ENCODE measurements around the gene SYAP1.
"Not testable (repeated sequence)": the region's sequence is repeated elsewhere in the genome, so short reads cannot be mapped to it uniquely, and the experiment has no call there.

SYAP1 gene

DNA sequence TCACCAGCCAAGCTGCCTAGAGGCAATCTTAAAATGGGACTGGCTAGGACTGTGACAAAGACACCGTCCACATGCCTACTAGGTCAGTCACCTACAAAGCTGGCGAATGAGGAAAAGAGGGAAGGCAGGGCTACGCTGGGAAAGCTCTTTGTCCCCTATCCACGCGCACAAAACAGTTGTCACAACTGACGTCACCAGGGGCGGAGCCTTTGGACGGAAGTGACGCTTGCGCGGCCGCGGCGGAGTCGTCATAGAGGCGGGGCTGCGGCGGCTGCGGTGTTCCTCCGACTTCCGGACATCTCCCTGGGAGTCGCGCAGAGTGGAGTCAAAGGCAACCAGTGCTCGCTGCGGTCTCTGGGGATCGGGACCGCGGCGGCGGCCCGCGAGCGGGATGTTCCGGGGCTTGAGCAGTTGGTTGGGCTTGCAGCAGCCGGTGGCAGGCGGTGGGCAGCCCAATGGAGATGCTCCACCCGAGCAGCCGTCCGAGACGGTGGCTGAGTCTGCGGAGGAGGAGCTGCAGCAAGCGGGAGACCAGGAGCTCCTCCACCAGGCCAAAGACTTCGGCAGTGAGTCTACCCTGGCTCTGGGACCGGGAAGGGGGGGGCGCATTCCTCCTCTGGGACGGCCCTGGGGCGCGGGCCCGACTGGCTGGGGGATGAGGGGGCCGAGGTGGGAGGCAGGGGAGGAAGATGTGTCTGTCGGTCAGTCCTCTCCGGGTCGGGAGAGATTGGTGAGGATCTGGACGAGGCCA is at the start of gene SYAP1:
Gene SYAP1 (plus strand): TSS at position 279 of the 751 bp plus-strand sequence. CDS start 113 bp downstream, at position 392.
- Histone ChIP-seq H3K27ac (peak within 1 kb of the TSS; percentile 31 to 93 (median 87)), H3K4me3 (peak within 1 kb of the TSS; percentile 53 to 72 (median 62))

GRCh38 chrX:16671005-16671404 is 48.4 kb upstream of the SYAP1 start:
- no peak overlapping the region for H3K4me3 ChIP-seq
- no peak overlapping the region for H3K27ac ChIP-seq

DNA sequence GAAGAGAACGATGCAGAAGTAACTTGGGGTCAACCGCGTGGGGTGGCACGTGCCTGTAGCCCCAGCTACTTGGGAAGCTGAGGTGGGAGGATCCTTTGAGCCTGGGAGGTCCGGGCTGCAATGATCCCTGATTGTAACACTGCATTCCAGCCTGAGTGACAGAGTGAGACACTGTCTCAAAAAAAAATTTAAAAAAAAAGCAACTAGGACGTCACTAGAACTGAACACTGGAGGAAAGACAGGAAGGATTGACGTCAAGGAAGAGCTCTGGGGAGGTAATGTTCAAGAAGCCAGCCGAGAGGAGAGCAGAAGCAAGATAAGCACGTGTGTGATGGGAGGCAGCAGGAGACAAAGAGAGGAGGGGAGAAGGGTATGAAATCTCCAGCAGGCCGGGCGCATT is 40.7 kb upstream of the SYAP1 start:
- no peak overlapping the region for H3K4me3 ChIP-seq
- no peak overlapping the region for H3K27ac ChIP-seq

DNA sequence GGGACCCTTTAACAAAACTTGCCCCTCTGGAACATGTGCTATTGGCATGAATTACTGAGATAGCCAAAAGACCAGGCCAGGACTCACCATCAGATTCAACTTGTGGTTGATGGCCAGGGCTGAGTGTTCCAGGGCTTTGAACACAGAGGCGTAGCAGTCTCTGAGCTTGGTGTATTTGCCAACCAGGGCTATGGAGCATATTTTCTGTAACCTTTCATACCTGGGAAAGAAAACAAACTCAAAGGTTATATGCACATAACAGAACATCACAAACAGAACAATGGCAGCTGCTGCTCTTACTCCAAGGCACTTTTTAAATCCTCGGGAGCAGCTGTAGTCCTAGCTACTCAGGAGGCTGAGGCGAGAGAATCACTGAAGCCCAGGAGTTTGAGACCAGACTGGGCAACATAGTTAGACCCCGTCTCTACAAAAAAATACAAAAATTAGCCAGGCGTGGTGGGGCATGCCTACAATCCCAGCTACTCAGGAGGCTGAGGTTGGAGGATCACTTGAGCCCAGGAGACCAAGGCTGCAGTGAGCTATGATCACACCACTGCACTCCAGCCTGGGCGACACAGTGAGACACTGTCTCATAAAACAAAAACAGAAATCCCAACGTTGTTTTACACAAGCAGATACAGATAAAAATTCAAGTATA is 36.3 kb upstream of the SYAP1 start:
- no peak overlapping the region for H3K4me3 ChIP-seq
- H3K27ac ChIP-seq = no peak overlapping the region

DNA sequence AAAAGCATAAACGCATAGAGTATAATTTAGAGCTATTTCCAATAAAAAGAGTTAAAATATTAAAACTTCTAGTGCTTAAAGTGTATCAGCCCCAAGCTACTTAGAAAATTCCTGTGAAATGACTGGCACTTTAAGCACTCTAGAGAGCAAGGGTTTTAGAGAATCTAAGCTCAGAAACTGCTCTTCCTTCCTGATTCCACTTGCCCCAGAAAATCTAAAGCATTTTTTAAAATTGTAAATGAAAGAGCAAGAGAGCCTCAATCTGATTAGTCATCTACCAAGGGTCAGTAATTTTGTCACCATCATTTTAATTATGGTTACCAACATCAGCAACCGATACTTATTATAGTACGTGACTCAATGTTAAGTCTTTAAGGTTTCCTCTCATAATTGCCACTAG is 31.9 kb upstream of the SYAP1 start:
- H3K4me3 ChIP-seq = no peak overlapping the region

GRCh38 chrX:16695079-16695676 is 24.2 kb upstream of the SYAP1 start:
- no peak overlapping the region for H3K27ac ChIP-seq
- no peak overlapping the region for H3K4me3 ChIP-seq

More for the DNA sequence above, 31.9 kb upstream of the SYAP1 start:
- H3K27ac ChIP-seq = no peak overlapping the region

- Histone ChIP-seq H3K27ac (no peak overlapping the region), H3K4me3 (no peak overlapping the region)
These were observed 22.5 kb upstream of the SYAP1 start for GRCh38 chrX:16696956-16697355.

- Histone ChIP-seq H3K4me3 (no peak overlapping the region), H3K27ac (no peak overlapping the region)
These were observed 20.0 kb upstream of the SYAP1 start for GRCh38 chrX:16699389-16699788.

DNA sequence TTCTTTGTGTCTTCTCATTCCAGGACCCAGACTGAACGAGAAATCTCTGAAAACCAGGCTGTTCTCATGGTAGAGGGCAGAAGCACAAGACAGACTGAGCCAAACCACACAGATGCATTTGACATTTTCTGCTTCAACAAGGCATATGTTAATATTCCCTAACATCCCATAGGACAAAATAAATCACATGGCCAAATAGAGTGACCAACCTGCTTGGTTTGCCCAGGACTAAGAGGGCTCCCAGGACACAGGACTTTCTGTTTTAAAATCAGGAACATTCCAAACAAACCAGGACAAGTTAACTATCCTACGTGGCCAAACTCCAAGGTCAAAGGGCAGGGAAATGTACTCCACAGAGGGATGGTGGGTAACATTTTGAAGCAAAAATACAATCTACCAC is 18.7 kb upstream of the SYAP1 start:
- Histone ChIP-seq H3K4me3 (no peak overlapping the region), H3K27ac (no peak overlapping the region)

GRCh38 chrX:16702700-16703599 is 16.5 kb upstream of the SYAP1 start:
- H3K4me3 ChIP-seq = no peak overlapping the region

DNA sequence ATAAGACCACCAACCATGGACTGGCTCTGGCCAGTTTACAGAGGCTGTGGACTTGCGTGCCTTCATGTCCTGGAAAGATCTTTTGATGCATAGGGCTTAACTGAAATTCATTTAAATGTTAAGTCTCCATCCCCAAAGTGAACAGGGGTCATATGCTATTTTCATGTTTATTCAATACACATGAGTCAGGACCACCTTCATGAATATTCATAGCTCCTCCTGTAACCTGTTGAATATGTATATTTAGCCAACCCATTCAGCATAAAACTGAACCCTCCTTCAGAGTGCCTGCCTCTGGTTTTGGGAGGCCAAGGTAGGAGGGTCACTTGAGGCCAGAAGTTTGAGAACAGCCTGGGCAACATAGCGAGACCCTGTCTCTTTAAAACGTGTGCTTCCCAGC is 14.0 kb upstream of the SYAP1 start:
- Histone ChIP-seq H3K27ac (no peak overlapping the region), H3K4me3 (no peak overlapping the region)

More at GRCh38 chrX:16702700-16703599, 16.5 kb upstream of the SYAP1 start:
- H3K27ac ChIP-seq = no peak overlapping the region

- Histone ChIP-seq H3K4me3 (no peak overlapping the region), H3K27ac (no peak overlapping the region)
These were observed 11.4 kb upstream of the SYAP1 start for GRCh38 chrX:16708016-16708415.

- peak overlapping the region in 17 of 21 experiments; percentile 22 to 92 (median 80) for H3K27ac ChIP-seq
- H3K4me3 ChIP-seq = peak overlapping the region; percentile 57 to 72 (median 67)
These were observed 8.1 kb upstream of the SYAP1 start for GRCh38 chrX:16711219-16711811.

DNA sequence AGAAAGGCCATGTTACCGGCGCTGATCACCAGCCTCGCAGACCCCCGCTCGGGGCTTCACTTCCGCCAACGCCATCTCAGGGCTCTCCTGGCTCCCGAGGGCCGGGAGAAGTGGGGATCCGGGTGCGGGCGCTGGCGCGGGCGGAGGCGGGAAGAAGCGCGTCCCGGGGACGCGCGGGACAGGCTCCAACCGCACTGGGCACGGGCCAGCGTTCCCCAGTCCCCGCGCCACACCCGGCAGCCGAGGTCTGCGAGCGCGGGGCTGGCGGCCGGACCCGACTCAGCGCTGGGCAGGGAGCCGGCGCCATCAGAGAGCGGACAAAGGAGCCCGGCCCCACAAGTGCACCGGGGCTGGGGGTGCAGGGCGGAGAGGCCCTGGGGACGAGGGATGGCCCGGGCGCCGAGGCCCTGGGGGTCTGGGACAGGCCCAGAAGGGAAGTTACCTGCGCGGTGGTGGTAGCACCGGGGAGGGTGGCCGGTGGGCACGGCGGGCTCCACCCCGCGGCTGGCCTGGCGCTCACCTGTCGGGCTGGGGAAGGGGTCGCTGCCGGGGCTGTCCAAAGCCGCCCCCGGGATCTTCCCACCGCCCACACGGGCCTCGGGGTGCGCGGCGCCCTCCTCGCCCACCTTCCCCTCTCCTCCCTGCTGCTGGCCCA is 7.4 kb upstream of the SYAP1 start:
- peak overlapping the region in 20 of 21 experiments; percentile 51 to 92 (median 80) for H3K27ac ChIP-seq
- H3K4me3 ChIP-seq = peak overlapping the region; percentile 57 to 72 (median 67)

DNA sequence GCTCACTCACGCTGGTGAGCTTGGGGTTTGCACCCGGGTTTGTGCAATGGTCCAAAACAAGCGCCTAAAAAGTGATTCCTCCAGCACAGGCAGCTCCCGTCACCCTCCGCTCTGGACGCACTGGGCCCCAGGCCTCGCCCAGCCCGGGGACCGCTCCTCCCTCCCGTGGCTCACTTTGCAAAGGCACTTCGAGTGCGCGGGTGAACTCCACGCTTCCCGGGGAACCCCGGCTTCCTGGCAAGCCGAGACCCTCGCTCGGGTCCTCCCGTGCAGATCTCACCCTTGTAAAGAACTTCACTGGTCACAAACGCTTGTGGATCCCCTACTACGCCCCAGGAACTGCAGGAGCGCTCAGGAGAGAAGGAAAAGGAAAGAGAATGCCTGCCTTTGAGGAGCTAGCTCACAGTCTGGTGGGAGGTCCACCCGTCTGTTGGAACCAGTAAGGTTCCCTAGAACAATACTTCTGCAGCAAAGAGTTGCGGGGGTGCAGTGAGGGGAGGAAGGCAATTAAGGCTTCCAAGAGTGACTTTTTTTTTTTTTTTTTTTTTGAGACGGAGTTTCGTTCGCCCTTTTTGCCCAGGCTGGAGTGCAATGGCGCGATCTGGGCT is 6.8 kb upstream of the SYAP1 start, which contains the start of gene CTPS2:
Gene CTPS2 (minus strand): TSS at position 122 of the 608 bp plus-strand sequence. CDS start 9,767 bp downstream, outside the sequence.
- H3K27ac ChIP-seq = peak within 1 kb of the TSS; percentile 37 to 92 (median 79)
- peak within 1 kb of the TSS; percentile 57 to 72 (median 67) for H3K4me3 ChIP-seq

DNA sequence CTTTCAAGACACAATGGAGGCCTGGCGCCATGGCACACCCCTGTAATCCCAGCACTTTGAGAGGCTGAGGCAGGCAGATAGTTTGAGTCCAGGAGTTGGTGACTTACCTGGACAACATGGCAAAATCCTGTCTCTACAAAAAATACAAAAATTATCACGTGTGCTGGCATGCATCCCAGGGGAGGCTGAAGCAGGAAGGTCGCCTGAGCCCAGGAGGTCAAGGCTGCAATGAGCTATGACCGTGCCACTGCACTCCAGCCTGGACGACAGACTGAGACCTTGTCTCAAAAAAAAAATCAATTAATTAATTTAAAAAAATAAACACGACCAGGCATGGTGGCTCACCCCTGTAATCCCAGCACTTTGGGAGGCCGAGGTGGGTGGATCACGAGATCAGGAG is 4.9 kb upstream of the SYAP1 start:
- H3K27ac ChIP-seq = no peak overlapping the region
- H3K4me3 ChIP-seq = no peak overlapping the region

- not testable (repeated sequence) for H3K27ac ChIP-seq, H3K4me3 ChIP-seq
These were observed 3.8 kb upstream of the SYAP1 start for GRCh38 chrX:16715638-16716037.

- H3K27ac ChIP-seq, H3K4me3 ChIP-seq: not testable (repeated sequence)
These were observed 3.0 kb upstream of the SYAP1 start for GRCh38 chrX:16716451-16716850.
